HG03342 (cell line): ENCODE measurements around the gene EHD3.

Experiments used
- ATAC-seq: cut with Tn5 transposase; IDR thresholded peaks from one replicate; pipeline ENCODE4 v1.9.1; 2021; ENCODE audit warnings: mild to moderate bottlenecking, moderate library complexity; ENCODE audit not compliant: unreplicated experiment

Gene EHD3

DNA sequence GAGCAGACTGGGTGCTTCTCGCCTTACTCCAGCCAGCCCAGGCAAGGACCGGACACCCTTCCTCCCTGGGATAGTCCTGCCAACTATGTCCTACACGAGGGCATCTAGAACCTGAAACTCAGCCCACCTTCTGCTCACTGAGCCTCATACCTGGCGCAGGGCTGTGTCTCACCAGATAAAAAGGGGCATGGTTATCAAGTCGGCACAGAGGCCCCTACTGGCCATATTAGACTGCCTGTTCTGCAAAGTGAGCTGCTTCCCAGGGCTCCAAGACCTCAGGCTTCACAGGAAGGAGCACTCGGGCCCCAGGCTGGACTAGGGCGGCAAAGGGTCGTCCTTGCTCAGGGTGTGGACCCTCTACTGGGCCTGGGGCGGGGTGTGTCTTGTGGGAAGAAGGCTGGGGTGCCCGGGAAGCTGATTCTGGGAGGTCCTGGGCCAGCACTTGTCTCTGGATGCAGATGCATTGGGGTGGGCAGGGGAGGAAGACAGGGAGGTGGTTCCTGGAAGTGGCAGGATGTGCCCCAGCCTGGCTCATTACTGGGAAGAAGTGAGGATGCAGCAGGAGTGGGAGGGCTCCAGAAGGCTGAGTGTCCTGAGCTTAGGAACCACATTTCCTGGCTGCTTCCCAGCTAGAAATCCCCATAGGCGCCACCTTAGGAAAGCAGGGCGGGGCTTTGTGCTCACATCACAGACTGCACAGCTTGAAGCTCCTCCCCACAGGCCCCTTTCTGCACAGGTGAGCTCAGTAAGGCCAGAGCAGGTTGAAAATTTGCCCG is 19.6 kb downstream of the EHD3 start:
- ATAC-seq, result no peak

DNA sequence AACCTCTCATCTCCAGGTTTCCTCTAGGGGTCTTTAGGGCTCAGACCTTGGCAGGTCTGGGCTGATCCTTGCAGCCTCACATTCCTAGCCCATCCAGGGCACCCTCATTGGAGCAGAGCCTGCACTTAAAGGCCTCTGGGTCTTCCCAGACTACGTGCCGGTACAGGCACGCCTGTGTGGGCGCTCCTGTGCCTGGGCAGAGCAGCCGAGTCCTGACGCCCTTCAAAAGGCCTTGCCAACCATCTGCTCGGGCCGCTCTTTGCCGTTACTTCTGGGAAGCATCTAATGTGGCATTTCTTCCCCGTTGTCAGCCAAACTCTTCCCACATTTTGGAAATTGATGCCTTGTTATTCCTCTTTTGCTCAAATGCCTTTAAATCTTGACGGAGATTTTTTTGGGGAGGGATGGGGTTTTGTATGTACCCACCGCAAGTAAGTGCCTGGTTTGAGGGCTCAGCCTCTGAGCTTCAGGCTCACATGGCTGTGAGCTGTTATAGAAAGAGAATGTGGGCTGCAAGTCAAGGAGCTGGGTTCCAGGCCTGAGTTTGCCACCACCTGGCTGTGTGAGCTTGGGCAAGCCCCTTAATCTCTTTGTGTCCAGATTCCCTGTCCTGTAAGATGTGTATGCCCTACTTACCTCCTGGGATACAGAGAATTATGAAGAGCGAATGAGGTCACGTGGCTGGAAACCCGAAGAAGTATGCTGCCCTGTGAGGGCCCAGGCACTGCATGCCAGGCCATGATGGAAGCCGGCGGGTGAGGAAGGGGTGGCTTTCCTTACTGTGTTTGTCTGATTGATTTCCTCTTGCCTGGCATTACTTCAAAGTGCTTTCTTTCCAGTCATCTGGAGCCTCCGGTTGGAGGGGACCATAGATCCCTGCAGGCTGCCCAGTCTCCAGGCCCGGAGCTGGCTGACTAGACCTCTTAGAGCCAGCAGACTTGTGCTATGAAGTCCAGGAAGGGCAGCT is 20.6 kb downstream of the EHD3 start:
- no peak for ATAC-seq

DNA sequence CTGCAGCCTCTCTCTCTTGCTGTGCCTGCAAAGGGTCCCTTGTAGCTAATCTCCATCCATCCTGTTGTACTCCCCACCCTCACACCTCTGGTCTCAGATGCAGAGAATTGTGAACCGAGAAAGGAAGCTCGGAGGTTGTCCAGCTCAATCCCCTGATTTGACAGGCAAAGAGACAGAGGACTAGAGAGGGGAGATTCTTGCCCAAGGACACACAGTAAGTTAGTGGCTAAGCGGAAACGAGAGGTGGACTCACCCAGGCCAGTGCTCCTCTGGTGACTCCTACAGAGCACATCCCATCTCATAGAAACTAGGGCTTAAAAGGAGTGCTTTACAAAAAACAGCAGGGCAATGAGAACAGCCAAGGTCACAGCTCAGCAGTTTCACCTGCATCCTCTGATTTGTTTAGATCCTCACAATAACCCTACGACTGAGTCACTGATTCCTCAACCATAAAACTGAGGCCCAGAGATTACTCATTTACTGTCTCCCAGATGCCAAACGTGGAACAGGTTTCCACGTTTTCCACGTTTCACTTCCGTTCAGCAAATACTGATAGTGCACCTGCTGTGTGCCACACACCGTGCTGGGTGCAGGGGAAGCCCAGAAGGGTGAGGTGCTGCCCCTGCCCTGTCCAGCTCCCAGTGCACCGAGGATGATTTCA is 22.1 kb downstream of the EHD3 start:
- ATAC-seq, result peak; percentile 67

DNA sequence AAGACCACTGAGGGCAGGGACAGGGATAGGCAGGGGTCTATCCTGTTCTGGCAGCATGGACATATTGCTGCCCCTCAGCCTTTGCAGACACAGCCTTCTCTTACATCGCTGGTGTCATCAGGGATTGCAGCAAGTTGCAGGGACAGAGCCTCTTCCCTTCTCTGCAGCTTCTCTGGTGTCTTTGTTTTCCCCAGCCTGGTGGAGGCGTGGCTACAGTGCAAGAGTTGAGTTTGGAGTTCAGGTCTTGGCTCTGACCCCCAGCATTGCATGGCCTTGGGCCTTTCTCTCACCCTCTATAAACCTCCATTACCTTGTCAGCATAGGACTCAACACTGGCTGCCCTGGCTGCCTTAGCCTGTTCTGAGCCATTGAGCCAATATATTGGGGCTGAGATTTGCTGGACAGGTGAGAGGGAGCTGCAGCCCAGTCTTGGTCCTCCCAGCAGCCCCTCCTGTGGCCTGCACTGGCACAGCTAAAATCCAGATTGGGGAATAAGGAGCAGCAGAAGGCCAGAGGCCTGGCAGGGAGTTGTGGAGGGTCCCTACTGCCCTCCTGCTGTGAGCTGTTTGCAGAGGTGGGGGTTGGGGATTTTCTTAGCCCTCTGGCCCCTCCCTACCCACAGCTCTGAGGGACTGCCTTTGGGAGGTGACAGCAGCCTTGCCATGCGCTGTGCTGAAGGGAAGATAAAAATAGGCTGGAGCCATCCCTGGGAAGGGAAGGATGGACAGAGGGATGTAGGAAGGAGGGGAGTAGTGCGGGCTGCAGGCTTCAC is 22.8 kb downstream of the EHD3 start:
- ATAC-seq, result peak; percentile 10

DNA sequence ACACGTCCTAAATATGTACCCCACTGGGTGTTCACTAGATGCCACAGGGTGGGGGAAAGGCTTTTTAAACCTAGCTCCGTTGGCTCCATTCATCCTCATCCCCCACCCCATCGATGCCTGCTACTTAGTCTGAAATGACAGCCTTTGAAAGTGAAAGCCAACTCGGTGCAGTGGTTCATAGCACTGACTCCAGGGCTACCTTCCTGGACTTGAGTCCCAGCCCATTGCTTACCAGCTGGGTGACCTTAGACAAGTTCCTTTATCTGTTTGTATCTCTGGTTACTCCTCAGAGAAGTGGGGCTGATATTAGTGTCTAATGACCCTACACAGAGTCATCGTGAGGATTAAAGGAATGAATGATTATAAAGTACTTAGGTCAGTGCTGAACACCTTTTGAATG is 24.4 kb downstream of the EHD3 start:
- ATAC-seq, result peak; percentile 58

DNA sequence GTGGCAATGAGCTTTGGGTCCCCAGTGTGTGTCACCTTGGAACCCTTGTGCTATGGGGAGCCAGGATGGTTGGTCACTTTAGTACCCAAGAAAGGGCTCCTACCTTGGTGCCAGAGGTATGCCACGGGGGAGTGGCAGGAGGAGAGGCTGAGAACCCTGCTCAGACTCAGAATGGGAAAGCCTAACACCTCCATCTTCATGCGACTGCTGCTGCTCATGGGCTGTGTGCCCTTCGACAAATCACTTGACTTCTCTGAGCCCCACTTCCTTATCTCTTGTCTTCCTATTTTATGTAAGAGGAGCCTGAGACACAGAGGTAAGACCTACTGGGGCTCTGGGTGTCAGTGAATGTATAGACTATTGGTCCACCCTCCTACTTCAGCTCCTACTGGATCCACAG is 25.1 kb downstream of the EHD3 start:
- no peak for ATAC-seq

DNA sequence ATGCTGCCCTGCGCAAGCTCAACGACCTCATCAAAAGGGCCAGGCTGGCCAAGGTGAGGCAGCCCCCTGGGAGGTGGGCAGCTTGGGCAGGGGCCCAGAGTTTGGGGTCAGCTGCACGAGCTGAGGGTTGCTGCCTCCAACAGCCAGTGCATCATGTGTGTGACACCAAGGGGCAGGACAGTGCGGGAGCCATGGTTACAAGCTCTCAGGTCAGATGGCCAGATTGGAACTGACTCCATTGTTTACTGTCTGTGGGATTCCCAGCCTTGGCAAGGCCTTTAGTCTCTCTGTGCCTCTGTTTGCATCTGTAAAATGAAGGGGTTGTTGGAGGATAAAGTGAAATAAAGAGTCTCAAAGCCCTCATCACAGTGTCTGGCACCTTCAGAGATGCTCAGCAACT is 26.9 kb downstream of the EHD3 start:
- ATAC-seq, result no peak

DNA sequence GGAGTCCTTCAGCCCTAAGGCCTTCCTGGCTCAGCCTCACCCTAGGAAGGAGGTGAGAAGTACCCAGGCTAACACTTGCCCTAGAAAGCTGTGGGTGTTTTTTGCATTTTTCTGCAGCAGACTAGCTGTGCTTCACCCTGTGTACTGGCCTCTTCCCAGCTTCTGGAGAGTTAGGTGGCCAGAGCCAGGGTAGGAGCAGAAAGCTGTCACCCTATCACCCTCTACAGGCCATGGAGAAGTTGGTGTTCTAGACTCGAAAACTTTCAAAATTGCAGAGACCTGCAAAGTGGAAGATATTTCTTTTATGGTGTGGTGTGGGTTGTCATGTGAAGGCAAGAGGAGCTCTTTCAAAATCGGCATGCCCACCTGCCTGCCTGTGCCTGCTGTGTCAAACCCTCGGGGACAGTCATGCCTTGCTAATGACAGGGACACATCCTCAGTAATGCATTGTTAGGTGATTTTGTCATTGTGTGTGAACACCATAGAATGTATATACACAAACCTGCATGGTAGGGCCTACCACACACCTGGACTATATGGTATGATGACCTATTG is 29.8 kb downstream of the EHD3 start:
- no peak for ATAC-seq

DNA sequence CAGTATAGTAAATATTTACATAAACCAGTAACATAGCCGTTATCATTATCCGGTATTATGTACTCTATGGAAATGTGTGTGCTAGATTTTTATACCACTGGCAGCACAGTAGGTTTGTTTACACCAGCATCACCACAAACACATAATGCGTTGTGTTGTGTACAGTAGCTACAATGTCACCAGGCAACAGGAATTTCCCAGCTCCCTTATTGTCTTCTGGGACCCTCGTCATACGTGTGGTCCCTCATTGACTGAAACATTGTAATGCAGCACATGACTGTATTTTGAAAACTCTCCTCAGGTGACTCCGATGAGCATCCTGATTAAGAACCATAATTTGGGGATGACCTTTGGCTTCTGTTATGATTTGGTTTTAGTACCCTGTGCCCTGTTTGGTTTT is 31.3 kb downstream of the EHD3 start:
- no peak for ATAC-seq

DNA sequence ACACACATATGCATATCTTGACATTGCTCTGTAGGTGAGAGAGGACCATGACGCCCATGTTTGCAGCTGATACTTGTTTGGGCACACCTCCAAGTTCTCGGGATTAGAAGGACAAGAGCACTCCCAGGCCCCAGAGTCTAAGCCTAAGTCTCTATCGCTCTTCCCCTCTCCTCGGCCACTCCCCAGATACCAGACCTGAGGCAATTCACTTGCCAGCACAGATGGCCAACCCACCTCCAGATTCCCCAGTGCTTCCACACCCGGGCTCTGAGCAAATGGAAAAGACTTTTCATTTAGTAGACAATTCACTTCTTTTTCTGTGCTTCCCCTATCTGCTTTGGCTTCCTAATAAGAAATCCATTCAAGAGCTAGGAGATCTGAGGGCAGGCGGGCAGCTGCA is 32.9 kb downstream of the EHD3 start:
- no peak for ATAC-seq

DNA sequence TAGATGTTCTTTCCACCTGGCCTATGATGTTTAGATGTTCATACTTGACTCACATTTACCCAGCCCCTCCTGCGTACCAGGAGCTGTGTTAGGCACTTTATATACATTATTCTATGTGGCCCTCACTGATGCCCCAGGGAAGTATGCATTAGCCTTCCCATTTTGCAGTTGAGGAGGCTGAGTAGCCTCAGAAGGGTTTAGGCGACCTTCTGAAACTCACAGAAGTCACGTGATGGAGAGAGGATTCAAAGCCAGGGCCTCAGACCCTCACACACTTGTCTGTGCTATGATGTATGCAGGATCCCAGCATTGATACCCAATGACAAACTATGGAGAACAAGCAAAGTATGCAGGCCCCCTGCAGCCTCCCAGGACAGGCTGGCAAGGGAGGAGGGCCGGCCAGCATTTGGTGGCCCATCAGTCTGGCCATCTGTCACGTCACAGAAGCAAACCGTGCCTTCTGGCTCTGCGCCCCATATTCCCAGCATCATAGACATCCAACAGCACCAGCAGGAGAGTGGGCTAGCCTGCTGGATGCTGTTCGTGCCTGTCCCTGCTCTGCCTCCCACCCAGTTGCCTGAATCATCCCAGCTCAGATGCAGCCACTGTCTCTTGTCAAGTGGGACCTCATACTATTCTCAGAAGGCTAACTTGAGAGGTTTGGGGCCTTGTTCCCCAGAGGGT is 33.6 kb downstream of the EHD3 start:
- no peak for ATAC-seq

DNA sequence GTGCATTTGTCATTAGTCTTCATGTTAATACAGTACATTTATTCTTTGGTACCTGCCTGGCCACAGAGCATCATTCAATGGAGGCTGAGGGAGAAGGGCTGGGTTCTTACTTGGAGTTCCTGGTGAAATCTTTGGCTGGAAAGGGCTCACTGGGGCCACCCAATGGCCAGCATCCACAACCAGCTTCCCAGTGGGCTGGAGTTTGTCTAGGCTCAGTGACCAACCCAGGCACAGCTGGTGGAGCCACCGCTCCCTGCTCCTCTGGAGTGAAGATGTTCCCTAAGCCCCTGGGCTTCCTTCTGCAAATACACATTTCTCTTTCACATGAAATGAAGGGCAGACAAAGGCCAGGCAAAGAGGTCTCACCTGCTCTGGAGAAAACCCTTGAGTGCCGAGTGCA is 34.4 kb downstream of the EHD3 start:
- no peak for ATAC-seq

DNA sequence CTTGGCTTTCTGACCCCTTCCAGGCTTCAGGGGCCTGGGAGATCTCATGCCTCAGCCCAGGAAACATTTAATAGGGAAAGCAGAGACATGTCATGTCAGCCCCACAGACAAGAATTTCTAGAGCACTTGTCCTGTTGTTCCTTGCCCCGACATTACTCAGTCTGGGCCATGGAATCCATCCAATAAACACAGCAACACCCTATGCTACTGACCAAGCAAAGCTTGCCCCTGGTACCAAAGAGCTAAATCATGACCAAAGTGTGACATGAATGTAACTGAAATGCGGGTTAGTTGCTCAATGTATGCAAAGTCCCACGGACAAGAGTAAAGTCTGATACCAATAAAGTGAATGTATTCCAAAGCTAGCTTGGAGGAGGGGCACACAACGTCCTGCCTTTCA is 35.1 kb downstream of the EHD3 start:
- no peak for ATAC-seq

DNA sequence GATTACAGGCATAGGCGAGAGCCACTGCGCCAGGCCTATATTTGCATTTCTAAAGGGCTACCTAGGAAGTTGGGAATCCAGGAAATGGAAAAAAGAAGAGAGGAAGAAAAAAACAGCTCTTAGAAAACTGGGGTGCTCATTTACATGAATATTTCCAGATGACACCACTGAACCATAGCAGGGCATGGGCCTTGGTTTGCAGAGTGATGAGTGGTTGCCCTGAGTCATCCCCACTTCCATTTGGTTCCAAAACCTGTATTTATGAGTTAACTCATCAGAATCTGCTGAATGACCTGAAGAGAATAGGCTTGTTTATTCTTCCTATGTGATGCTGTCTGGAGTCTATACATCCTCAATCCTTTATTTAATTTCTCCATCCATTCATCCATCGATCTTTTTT is 36.2 kb downstream of the EHD3 start:
- no peak for ATAC-seq

DNA sequence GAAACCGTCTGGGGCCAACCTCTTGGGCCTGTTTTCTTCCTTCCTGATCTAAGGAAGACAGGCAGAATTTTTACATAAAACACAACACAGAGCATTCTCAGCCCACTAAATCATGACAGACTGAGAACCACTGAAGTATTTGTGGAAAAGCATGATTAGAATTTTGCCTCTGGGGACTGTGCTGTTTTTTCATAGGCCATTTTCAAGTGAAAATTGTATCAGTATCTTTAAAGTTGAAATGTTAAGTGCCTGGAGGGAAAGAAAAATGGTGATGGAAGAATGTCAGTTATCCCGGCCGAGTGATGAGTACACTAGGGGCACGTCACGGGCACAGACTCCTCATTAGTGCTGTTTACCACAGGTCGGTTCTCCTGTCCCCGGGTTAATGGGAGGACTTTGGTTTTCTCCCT is 36.9 kb downstream of the EHD3 start:
- no peak for ATAC-seq

DNA sequence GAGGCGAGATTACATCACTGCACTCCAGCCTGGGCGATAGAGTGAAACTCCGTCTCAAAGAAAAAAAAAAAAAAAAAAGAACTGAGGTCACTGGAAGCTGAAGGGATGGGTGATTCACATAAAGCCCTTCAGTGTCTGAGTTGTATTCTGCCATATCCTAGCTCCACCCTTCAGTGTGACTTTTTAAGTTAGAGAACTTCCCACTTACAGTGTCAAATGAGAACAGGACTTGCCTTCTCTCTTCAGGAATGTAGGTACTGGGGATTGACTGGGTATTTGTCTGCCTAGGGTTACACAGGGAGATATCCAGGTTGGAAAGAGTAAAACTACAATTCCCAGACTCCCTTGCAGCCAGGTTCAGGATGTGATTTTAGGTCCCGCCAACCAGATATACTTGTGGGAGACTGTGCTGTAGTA is 37.9 kb downstream of the EHD3 start:
- no peak for ATAC-seq

DNA sequence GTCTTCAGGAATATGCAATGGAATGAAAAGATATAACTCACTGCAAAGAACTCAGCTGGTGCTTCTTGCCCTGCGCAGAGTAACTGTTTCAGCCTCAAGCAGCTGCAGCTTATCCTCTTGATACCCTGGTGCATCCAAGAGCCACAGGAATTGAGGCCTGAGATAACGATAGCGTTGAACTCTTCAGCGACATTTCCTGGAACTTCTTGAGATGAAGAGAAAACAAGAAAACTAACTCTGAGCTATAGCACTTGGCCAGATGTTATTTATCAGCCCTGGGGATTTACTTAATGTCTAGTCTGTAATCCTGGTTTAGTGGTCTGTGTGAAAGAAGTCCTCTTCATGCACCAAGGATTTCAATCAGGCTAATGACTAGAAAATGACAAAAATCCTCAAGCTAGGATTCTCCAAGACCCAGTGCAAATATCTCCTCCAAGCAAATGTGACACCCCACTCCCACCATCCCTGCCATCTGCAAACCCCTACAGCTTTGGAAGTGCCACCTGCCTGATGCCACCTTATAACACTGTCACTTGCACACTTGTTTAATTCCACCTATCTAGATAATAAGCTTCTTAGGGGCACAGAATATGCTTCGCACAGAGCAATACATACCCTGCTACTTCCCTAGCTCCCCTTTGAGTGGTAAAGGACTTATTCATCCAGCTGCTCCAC is 40.6 kb downstream of the EHD3 start:
- ATAC-seq, result no peak

DNA sequence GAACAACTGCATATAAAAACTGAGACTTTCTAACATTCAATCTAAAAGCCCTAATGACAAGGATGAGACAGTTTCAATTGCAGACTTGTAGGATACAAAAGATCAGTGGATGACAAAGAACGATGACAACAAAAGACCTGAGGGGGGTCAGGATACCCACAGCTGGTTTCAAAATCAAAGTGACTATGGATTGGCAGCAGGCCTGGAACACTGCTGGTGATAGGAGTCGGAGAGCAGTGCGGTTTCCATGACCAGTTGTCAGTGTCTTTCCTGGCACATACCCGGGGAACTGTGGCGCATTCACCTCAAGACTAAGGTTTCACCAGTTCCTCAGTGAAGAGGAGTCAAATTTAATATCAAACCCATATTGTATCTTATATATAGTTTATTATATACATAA is 42.0 kb downstream of the EHD3 start:
- ATAC-seq, result no peak

DNA sequence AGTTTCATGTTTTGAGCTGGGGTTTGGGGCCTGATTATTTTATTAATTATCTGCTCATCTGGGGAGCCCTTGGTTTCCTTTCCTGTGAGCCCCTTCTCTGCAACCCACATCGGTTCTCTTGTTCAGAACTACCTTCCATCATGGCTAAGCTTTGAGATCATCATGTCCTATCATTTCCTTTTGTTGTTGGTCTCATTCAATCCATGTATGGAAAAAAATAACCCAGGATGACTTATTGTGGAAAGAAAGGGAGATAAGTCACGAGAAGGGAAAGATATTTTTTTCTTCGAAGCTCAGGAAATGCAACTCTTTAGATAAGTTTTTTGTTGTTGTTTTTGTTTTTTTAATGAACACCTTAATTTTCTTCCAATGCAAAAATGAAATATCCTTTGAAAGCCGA is 43.7 kb downstream of the EHD3 start:
- ATAC-seq, result no peak
